HG03565 (cell line): ENCODE results near the gene DNAI1.

Experiments
- ATAC-seq: cut with Tn5 transposase; IDR thresholded peaks from one replicate; pipeline ENCODE4 v1.9.1; 2021; ENCODE audit warnings: mild to moderate bottlenecking, moderate library complexity; ENCODE audit not compliant: unreplicated experiment

The DNAI1 gene

GRCh38 chr9:34555936-34556525 lies 97.4 kb downstream of the DNAI1 start:
- ATAC-seq = no peak

- no peak for ATAC-seq
These were observed 98.3 kb downstream of the DNAI1 start for GRCh38 chr9:34556949-34557348.

DNA sequence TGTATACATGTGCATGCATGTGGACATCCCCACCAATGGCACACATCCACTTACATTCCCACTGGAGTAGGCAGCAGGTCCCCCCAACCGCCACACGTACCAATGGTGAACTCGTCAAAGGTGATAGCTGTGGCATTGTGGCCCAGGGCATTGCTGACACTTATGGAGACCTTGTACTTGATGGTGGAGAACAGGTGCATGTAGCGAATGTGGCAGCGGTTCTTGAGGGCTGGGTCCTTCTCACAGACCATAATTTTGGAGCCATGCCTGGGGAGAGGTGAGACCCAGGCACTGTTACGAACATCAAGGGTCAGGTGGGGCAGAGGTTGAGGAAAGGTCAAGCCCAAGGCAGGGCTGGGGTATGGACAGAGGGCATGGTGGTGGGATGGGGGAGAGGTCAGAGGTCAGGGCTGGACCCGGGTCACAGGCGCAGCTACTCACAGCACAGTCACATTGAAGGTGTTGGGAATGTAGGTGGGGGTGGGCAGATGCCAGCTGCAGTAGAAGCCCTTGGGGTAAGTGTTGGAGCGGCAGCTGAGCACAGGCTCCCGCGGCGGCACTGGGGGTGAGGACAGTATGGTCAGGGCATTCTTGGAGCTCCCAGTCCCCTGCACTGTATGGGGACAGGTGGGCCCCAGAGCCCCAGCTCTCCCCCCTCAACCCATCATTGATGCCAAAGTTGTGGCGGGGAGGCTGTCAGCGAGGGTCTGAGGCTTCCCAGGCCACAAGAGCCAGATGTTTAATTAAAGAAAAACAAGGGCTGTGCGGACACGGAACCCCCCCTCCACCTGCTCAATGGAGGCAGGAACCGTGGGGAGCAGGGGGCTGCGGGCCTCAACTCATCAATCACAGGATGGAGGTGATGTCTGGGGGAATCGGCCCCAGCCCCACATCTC lies 99.1 kb downstream of the DNAI1 start:
- no peak for ATAC-seq

DNA sequence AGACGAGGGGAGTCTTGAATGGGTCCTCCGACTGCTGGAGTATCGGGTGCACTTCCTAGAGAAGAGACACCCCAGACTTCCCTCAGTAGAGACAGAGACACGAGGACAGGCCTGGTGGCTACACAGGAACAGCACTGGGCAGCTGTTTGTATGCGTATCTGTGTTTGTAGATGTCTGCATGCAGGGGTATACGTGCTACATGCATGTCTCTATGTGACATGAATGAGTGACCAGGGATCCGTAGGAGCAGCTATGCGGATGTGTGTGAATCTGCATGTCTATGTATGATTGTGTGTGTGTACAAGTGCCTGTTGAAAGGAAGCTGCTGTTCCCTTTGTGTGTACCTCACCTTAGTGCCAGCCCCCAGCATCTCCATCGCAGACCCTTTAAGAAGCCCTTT lies 99.8 kb downstream of the DNAI1 start:
- ATAC-seq = no peak

- ATAC-seq = no peak
These were observed 100.5 kb downstream of the DNAI1 start for GRCh38 chr9:34558919-34559623.

DNA sequence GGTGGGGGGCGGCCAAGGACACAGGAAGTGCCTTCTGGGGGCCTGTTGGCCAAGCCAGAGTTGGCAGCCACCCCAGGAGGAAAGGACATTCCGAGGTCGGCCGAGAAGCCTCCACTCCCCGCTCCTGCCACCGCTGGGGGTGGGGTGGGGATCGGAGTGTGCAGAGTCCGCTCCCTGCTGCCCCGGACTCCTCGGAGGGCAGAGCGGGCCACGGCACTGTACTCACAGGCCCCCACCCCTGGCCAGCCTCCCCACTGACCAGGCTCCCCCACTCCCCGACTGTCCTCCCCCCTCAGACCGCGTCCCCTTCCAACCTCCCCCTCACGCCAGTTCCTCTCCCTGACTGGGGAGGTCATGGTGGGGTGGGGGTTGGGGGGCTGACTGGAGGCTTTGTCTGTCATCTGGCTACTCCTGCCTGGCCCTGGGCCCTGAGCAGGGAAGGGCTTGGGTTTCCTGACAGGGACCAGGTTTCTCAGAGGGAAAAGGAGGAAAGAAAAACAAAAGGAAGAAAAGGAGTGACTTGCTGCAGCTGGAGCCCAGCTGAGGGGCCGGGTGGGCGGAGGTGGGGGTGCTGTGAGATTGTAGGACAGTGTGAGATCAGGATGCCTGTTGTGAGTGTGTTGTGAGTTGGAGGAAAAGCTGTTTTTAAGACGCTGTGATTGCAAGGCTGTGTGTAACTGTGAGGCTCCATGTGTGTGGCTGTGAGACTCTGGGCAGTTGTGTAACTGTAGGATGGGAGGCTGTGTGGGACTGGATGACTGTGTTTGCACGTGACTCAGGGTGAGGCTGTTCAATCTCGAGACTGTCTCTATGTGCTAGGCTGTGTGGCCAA lies 101.2 kb downstream of the DNAI1 start:
- no peak for ATAC-seq

DNA sequence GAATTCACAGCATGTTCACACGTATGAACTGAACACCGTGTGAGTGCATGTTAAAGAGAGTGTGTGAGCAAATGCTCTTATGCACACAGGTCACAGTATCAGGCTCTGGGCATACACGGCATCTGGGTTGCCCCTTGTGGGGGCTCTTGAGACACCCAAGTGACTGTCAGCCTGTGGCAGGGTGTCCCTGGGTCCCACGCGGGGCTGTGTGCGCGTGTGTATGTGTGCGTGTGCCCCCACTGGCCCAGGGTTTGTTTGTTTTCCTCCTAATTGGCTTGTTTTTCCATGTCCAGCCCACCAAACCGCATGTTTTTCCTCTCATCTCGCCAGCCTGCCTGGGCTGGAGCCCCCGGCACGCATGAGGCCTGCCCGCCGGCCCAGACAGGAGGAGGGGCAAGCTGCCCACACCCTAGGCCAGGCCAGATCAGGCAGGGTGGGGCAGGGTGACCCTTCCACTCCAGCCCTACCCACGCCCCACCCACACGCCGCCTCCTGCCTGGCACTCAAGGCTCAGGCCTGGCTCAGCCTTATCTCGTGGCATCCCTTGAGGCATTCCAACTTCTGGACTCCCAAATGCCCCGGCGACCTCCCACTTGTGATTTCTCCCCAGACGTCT lies 102.1 kb downstream of the DNAI1 start:
- no peak for ATAC-seq

GRCh38 chr9:34562135-34562745 lies 103.6 kb downstream of the DNAI1 start:
- ATAC-seq = no peak

DNA sequence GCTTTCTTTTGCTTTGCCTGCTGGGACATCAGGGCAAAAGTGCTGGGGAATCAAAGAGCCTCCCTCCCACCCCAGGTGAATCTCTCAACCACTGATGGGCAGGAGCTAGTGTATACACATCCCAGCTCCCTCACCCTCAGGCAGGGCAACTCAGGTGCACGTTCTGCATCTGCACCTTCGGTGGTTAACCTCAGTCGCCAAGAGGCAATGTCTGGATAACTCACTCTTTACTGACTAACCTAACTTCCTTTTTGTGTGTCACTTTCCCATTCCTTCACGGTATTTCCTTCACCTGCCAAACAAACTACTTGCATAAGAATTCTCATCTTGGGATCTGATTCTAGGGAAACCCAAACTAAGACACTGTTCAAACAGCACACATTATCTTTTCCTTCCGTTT lies 104.7 kb downstream of the DNAI1 start:
- ATAC-seq = no peak

DNA sequence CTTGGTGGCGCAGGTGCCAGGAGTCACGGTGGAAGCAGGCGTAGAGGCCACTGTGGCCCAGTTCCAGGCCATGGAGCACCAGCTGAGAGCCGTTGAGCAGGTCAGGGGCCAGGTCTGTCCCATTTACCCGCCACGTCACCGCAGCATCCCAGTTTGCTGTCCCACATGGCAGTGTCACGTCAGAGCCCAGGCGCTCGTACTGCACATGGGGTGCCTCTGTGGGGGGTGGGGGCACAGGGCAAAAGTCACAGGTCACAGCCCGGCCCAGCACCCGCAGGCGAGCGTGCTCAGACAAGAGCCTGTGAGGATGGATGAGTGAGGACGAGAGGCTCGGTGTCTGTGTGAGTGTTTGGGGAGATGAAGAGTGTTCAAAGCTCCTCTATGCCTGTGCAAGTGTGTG lies 106.0 kb downstream of the DNAI1 start:
- ATAC-seq = no peak

DNA sequence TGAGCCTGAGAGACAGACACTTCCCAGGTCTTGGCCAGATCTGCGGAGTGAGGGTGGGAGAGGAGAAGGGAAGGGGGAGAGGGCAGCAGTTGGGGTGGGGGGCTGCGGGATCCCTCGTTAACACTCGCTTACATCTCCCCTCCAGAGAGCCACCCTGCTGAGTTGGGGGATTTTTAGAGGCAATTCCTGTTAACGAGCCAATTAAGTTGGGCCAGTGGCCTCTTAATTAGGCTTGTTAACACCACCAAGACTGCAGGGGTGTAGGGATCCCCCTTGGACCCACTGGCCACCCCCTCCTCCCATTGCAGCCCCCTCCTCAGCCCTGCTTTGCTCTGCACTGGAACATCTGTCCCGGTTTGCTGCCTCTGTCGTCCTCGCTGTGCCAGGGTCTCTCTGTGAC lies 107.3 kb downstream of the DNAI1 start:
- no peak for ATAC-seq

GRCh38 chr9:34566322-34566721 lies 107.7 kb downstream of the DNAI1 start:
- ATAC-seq = no peak

GRCh38 chr9:34566972-34567371 lies 108.4 kb downstream of the DNAI1 start:
- ATAC-seq = no peak

- ATAC-seq = no peak
These were observed 109.5 kb downstream of the DNAI1 start for GRCh38 chr9:34568133-34568532.

- ATAC-seq = no peak
These were observed 110.2 kb downstream of the DNAI1 start for GRCh38 chr9:34568774-34569173.

DNA sequence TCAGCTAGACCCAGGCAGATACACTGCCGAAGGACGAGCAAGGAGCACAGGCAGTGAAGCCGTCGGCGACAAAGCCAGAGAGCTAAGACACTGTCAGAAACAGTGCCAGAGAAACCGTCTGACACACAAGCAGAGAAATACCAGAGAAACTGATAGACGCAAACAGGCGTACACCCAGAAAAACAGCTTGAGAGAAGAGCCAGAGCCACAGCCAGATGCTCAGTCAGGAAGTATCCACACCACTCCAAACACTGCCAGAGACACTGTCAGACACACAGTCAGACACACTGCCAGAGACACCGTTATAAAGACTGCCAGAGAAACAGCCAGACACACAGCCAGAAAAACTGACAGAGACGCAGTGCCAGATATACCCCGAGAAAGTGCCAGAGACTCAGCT lies 111.8 kb downstream of the DNAI1 start:
- ATAC-seq = no peak
